Endodermal cell (in vitro differentiated cells): ENCODE measurements around the gene PCP2. TPM values are rescaled to one million over a fixed set of nuclear protein-coding genes. Genes with fewer than 3 reads are reported as not detected.

Experiments used
- DNase-seq: peaks from one replicate; pipeline ENCODE4 v3.0.0-alpha.2; 2017
- H3K27ac ChIP-seq: 2 replicates; pipeline ENCODE4 v1.5.1; 2013; ENCODE audit warnings: mild to moderate bottlenecking, low read depth, low read length, moderate library complexity
- H3K27me3 ChIP-seq: 2 replicates; pipeline ENCODE4 v1.6.1; 2013; ENCODE audit warnings: mild to moderate bottlenecking, low read length, moderate library complexity; ENCODE audit not compliant: insufficient read depth, control insufficient read depth, poor library complexity, severe bottlenecking
- H3K36me3 ChIP-seq: 2 replicates; pipeline ENCODE4 v1.7.0; 2013; ENCODE audit warnings: mild to moderate bottlenecking, low read length, moderate library complexity; ENCODE audit not compliant: control insufficient read depth, insufficient read depth
- H3K4me1 ChIP-seq: one replicate; pipeline ENCODE4 v1.7.0; 2013; ENCODE audit warnings: low read length; ENCODE audit not compliant: control insufficient read depth, insufficient read depth
- H3K4me3 ChIP-seq: 2 replicates; pipeline ENCODE4 v1.5.1; 2013; ENCODE audit warnings: mild to moderate bottlenecking, low read length, moderate library complexity
- H3K9ac ChIP-seq: 2 replicates; pipeline ENCODE4 v1.6.1; 2013; ENCODE audit warnings: mild to moderate bottlenecking, low read length, moderate library complexity; ENCODE audit not compliant: poor library complexity, severe bottlenecking; ENCODE audit errors: extremely low read depth
- H3K9me3 ChIP-seq: 2 replicates; pipeline ENCODE4 v1.6.1; 2013; ENCODE audit warnings: mild to moderate bottlenecking, low read length, moderate library complexity; ENCODE audit not compliant: control insufficient read depth
- H3K27ac Mint-ChIP-seq: 2 replicates; pipeline ENCODE4 v1.8.0; 2020; ENCODE audit warnings: mixed read lengths
- H3K27me3 Mint-ChIP-seq: 2 replicates; pipeline ENCODE4 v1.8.0; 2021; ENCODE audit warnings: mild to moderate bottlenecking, mixed read lengths; ENCODE audit not compliant: insufficient read depth
- H3K36me3 Mint-ChIP-seq: 2 replicates; pipeline ENCODE4 v1.8.0; 2020; ENCODE audit warnings: low read depth, mixed read lengths
- H3K4me1 Mint-ChIP-seq: 2 replicates; pipeline ENCODE4 v1.8.0; 2020; ENCODE audit warnings: mixed read lengths
- H3K4me3 Mint-ChIP-seq: 2 replicates; pipeline ENCODE4 v1.8.0; 2020; ENCODE audit warnings: mild to moderate bottlenecking, moderate library complexity, mixed read lengths
- H3K9me3 Mint-ChIP-seq: 2 replicates; pipeline ENCODE4 v1.8.0; 2020; ENCODE audit warnings: mild to moderate bottlenecking, mixed read lengths
- CTCF ChIP-seq: fragments of 200-600 bp; sonication (generic); conservative IDR thresholded peaks from 2 replicates; pipeline ENCODE4 v1.5.0; 2021; ENCODE audit warnings: antibody characterized with exemption, mild to moderate bottlenecking
- WGBS, 2 experiments: methylation state at CpG; one replicate each; pipeline versions ENCODE4 v1.1.5 to v1.1.7; 2013; ENCODE audit warnings: missing lambda C conversion rate in 2 of 2, mixed read lengths in 1 of 2; ENCODE audit not compliant: insufficient coverage in 1 of 2, insufficient read length in 1 of 2; 5-methylcytosine and 5-hydroxymethylcytosine counted together
- total RNA-seq, 2 donors: library from RNA; stranded (reverse); fragmentation: NEBNext Ultra II Directional in 1 of 2; extraction: Animal tissue kit (Norgen Biotek cat#: 25700) in 1 of 2; gene quantifications; 2 replicates in 1 of 2; 3 replicates in 1 of 2; pipeline ENCODE4 v1.2.1, GENCODE V29; 2021

The PCP2 gene
- total RNA-seq, 2 donors from 2014 or later = 0.55 TPM; not detected in 1

- H3K9ac ChIP-seq = no peak overlapping the region
- peaks cover 8% of the 10 kb centered on the region for H3K4me1 Mint-ChIP-seq
- peaks cover 11% of the 10 kb centered on the region for H3K36me3 Mint-ChIP-seq
- peaks cover 6% of the 10 kb centered on the region for H3K27me3 ChIP-seq
- no peak for TF ChIP-seq CTCF
- no peaks in the 10 kb centered on the region for H3K9me3 Mint-ChIP-seq
- no peak overlapping the region for H3K4me3 Mint-ChIP-seq
- no peak for DNase-seq
- peaks cover 7% of the 10 kb centered on the region for H3K36me3 ChIP-seq
- H3K4me3 ChIP-seq = no peak overlapping the region
- WGBS, 2 experiments = 43 to 47% methylated on average over 1 to 2 of the region's 2 CpGs
- peaks cover 46% of the 10 kb centered on the region for H3K27me3 Mint-ChIP-seq
- no peak overlapping the region for H3K27ac Mint-ChIP-seq
- no peaks in the 10 kb centered on the region for H3K4me1 ChIP-seq
- no peak overlapping the region for H3K27ac ChIP-seq
- H3K9me3 ChIP-seq = no peaks in the 10 kb centered on the region
Observed at GRCh38 chr19:7650148-7650547, 16.6 kb upstream of the PCP2 start.

- Mint-ChIP-seq H3K4me3 (no peak overlapping the region), H3K27ac (no peak overlapping the region), H3K4me1 (peaks cover 8% of the 10 kb centered on the region), H3K9me3 (no peaks in the 10 kb centered on the region), H3K36me3 (peaks cover 22% of the 10 kb centered on the region), H3K27me3 (peaks cover 32% of the 10 kb centered on the region)
- Histone ChIP-seq H3K4me1 (no peaks in the 10 kb centered on the region), H3K4me3 (no peak overlapping the region), H3K36me3 (peaks cover 7% of the 10 kb centered on the region), H3K27me3 (peaks cover 6% of the 10 kb centered on the region), H3K9me3 (no peaks in the 10 kb centered on the region), H3K27ac (no peak overlapping the region), H3K9ac (no peak overlapping the region)
- no peak for DNase-seq
- TF ChIP-seq CTCF = no peak
- 90 to 94% methylated on average over 11 to 15 of the region's 15 CpGs for WGBS, 2 experiments
Observed at GRCh38 chr19:7648265-7649014, 14.9 kb upstream of the PCP2 start.

GRCh38 chr19:7647156-7647555 is 13.6 kb upstream of the PCP2 start:
- Mint-ChIP-seq H3K27ac (no peak overlapping the region), H3K4me1 (peaks cover 8% of the 10 kb centered on the region), H3K4me3 (no peak overlapping the region), H3K36me3 (peaks cover 29% of the 10 kb centered on the region), H3K27me3 (peaks cover 19% of the 10 kb centered on the region), H3K9me3 (peaks cover 2% of the 10 kb centered on the region)
- no peak for TF ChIP-seq CTCF
- Histone ChIP-seq H3K9ac (no peak overlapping the region), H3K4me3 (no peak overlapping the region), H3K36me3 (peaks cover 7% of the 10 kb centered on the region), H3K4me1 (no peaks in the 10 kb centered on the region), H3K27me3 (peaks cover 6% of the 10 kb centered on the region), H3K9me3 (no peaks in the 10 kb centered on the region), H3K27ac (no peak overlapping the region)
- no peak for DNase-seq
- 89 to 93% methylated on average over 18 to 26 of the region's 26 CpGs for WGBS, 2 experiments
